ENCODE results near the gene GAN.

The GAN gene

GRCh38 chr16:81435103-81435502 lies 120.3 kb downstream of the GAN start:
- DNase-seq = no peak

GRCh38 chr16:81435567-81435966 lies 120.8 kb downstream of the GAN start:
- DNase-seq = no peak

GRCh38 chr16:81436386-81436785 lies 121.6 kb downstream of the GAN start:
- no peak for DNase-seq

GRCh38 chr16:81437865-81438264 lies 123.1 kb downstream of the GAN start:
- DNase-seq = no peak

Measured in T1000 (cell line).